Hepatocyte (in vitro differentiated cells): ENCODE data around the gene RFX4.

ENCODE experiments used
- EZH2 ChIP-seq: fragments of 200-600 bp; sonication (generic); IDR thresholded peaks from 2 replicates; pipeline ENCODE4 v1.6.1; 2016; ENCODE audit warnings: antibody characterized with exemption, mild to moderate bottlenecking, borderline replicate concordance
- TF ChIP-seq, protein P1 (sequence below): fragments of 200-600 bp; sonication (generic); IDR thresholded peaks from 2 replicates; pipeline ENCODE4 v1.5.1; 2016; ENCODE audit warnings: antibody characterized with exemption, mild to moderate bottlenecking; ENCODE audit not compliant: poor library complexity

DNA sequence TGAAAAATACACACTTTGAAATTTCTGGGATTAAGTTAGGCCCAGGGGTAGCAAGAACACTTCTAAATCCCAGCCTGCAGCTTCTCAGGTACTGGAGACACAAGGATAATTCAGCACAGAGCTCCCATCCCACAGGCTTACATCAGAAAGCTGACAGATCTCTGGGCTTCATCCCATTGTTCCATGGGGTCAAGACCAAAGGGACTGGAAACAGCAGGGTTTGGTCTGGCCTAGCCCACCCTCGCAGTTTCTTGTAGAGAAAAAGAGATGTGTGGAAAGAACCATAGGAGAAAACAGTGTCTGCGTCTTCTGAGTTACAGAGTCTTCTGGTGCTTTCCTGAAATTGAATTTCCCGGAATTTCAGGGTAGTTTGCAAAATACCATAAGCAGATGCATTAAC, 132.1 kb downstream of the RFX4 start:
- TF ChIP-seq, protein P1, sequence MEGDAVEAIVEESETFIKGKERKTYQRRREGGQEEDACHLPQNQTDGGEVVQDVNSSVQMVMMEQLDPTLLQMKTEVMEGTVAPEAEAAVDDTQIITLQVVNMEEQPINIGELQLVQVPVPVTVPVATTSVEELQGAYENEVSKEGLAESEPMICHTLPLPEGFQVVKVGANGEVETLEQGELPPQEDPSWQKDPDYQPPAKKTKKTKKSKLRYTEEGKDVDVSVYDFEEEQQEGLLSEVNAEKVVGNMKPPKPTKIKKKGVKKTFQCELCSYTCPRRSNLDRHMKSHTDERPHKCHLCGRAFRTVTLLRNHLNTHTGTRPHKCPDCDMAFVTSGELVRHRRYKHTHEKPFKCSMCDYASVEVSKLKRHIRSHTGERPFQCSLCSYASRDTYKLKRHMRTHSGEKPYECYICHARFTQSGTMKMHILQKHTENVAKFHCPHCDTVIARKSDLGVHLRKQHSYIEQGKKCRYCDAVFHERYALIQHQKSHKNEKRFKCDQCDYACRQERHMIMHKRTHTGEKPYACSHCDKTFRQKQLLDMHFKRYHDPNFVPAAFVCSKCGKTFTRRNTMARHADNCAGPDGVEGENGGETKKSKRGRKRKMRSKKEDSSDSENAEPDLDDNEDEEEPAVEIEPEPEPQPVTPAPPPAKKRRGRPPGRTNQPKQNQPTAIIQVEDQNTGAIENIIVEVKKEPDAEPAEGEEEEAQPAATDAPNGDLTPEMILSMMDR = no peak
- TF ChIP-seq EZH2 = no peak
